ENCODE results near the gene GSTT2.
"Not testable (repeated sequence)": the region's sequence is repeated elsewhere in the genome, so short reads cannot be mapped to it uniquely, and the experiment has no call there.

GSTT2 gene

GRCh38 chr22:23979557-23980240 lies at the start of gene GSTT2:
TSS of gene GSTT2 (plus strand) at chr22:23980134.
- H3K27me3 ChIP-seq (ENCODE audit: insufficient read depth, low read length, poor library complexity); H4K20me1 ChIP-seq (ENCODE audit: insufficient read depth, low read length); H3K36me3 ChIP-seq (ENCODE audit: insufficient read depth, low read length); H3K4me1 ChIP-seq (ENCODE audit: insufficient read depth, low read length); ATAC-seq (ENCODE audit: insufficient read depth, low read depth); H3K9me3 ChIP-seq (ENCODE audit: insufficient read depth, low read length, severe bottlenecking); H3K9ac ChIP-seq (ENCODE audit: low read depth, low read length); H3K79me2 ChIP-seq (ENCODE audit: insufficient read depth, low read length); H2AFZ ChIP-seq (ENCODE audit: low read depth, low read length); H3K4me2 ChIP-seq (ENCODE audit: insufficient read depth, low read length); H3K27ac ChIP-seq (ENCODE audit: low read length); H3K4me3 ChIP-seq (ENCODE audit: low read depth in 1 of 2, low read length in 2 of 2); DNase-seq: not testable (repeated sequence)

DNA sequence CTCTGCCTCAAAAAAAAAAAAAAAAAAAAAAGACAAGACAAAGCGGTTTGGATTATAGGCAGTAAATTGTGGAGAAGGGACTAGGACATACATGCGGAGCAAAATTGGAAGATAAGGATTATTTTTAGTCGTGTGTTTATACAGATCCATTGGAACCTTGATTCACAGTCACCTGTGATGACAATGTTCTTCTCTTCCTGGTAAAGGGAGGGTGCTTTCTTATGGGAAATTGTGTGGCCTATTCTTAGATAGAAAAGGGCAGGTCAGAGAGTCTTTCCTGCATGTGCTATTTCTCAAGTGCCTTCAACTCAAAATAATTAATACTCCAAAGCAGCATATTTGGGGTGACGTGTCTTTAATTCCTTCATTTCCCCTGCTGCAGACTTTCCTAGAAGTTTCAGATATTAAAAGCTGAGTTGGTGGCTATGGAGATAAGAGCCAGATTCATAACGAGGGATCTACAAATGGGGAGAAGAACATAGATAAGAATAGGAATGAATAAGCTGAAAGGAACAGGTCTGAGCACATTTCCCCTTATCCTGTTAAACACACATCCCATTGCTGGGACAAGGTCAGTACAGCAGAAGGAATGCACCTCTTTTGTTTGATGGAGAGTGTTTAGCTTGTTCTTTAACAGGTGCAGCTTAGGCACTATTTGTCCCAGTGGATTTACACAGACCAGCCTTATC lies 41.5 kb upstream of the GSTT2 start:
- no peak for ATAC-seq (ENCODE audit: insufficient read depth, low read depth)

DNA sequence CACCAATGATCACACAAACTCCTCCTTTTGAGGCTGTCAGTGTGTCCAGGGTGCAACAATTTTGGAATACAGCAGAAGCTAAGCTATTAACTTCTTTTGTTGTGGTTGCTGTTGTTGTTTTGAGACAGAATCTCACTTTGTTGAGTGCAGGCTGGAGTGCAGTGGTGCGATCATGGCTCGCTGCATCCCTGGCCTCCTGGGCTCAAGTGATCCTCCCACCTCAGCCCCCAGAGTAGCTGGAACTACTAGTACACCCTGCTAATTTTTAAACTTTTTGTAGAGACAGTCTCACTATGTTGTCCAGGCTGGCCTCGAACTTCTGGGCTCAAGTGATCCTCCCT lies 40.9 kb upstream of the GSTT2 start:
- TF ChIP-seq CTCF (IDR thresholded peaks at IDR 0.05; ENCODE audit: borderline replicate concordance, extremely low read depth, low read length, poor library complexity, severe bottlenecking), result no peak
- no peak for TF ChIP-seq EZH2 (IDR thresholded peaks at IDR 0.05; ENCODE audit: borderline replicate concordance, low read depth, low read length, severe bottlenecking)
- Histone ChIP-seq H3K27ac (ENCODE audit: low read length) (no peak overlapping the region), H3K9ac (ENCODE audit: low read depth, low read length) (no peak overlapping the region), H4K20me1 (ENCODE audit: insufficient read depth, low read length) (no peaks in the 10 kb centered on the region), H3K4me2 (ENCODE audit: insufficient read depth, low read length) (no peak overlapping the region), H3K79me2 (ENCODE audit: insufficient read depth, low read length) (no peaks in the 10 kb centered on the region), H2AFZ (ENCODE audit: low read depth, low read length) (no peak overlapping the region), H3K4me3 (ENCODE audit: low read depth in 1 of 2, low read length in 2 of 2) (no peak overlapping the region), H3K9me3 (ENCODE audit: insufficient read depth, low read length, severe bottlenecking) (no peaks in the 10 kb centered on the region), H3K36me3 (ENCODE audit: insufficient read depth, low read length) (no peaks in the 10 kb centered on the region), H3K4me1 (ENCODE audit: insufficient read depth, low read length) (no peaks in the 10 kb centered on the region), H3K27me3 (ENCODE audit: insufficient read depth, low read length, poor library complexity) (no peaks in the 10 kb centered on the region)
- ATAC-seq (ENCODE audit: insufficient read depth, low read depth), result no peak
- no peak for DNase-seq

More for the DNA sequence above, 41.5 kb upstream of the GSTT2 start:
- no peak overlapping the region for H3K9ac ChIP-seq (ENCODE audit: low read depth, low read length)
- H3K9me3 ChIP-seq (ENCODE audit: insufficient read depth, low read length, severe bottlenecking), result no peaks in the 10 kb centered on the region
- TF ChIP-seq EZH2 (IDR thresholded peaks at IDR 0.05; ENCODE audit: borderline replicate concordance, low read depth, low read length, severe bottlenecking), result no peak
- TF ChIP-seq CTCF (IDR thresholded peaks at IDR 0.05; ENCODE audit: borderline replicate concordance, extremely low read depth, low read length, poor library complexity, severe bottlenecking), result no peak
- no peak overlapping the region for H2AFZ ChIP-seq (ENCODE audit: low read depth, low read length)
- H3K4me3 ChIP-seq (ENCODE audit: low read depth in 1 of 2, low read length in 2 of 2), result no peak overlapping the region
- no peak for DNase-seq
- no peaks in the 10 kb centered on the region for H3K27me3 ChIP-seq (ENCODE audit: insufficient read depth, low read length, poor library complexity)
- no peaks in the 10 kb centered on the region for H3K79me2 ChIP-seq (ENCODE audit: insufficient read depth, low read length)
- no peak overlapping the region for H3K27ac ChIP-seq (ENCODE audit: low read length)
- no peaks in the 10 kb centered on the region for H4K20me1 ChIP-seq (ENCODE audit: insufficient read depth, low read length)
- no peaks in the 10 kb centered on the region for H3K36me3 ChIP-seq (ENCODE audit: insufficient read depth, low read length)
- H3K4me2 ChIP-seq (ENCODE audit: insufficient read depth, low read length), result no peak overlapping the region
- no peaks in the 10 kb centered on the region for H3K4me1 ChIP-seq (ENCODE audit: insufficient read depth, low read length)

GRCh38 chr22:23940166-23940565 lies 39.8 kb upstream of the GSTT2 start:
- not testable (repeated sequence) for H3K4me3 ChIP-seq (ENCODE audit: low read depth in 1 of 2, low read length in 2 of 2); H3K9me3 ChIP-seq (ENCODE audit: insufficient read depth, low read length, severe bottlenecking); H3K27ac ChIP-seq (ENCODE audit: low read length); H3K4me2 ChIP-seq (ENCODE audit: insufficient read depth, low read length); ATAC-seq (ENCODE audit: insufficient read depth, low read depth); H4K20me1 ChIP-seq (ENCODE audit: insufficient read depth, low read length); DNase-seq; H3K79me2 ChIP-seq (ENCODE audit: insufficient read depth, low read length); H2AFZ ChIP-seq (ENCODE audit: low read depth, low read length); H3K4me1 ChIP-seq (ENCODE audit: insufficient read depth, low read length); H3K27me3 ChIP-seq (ENCODE audit: insufficient read depth, low read length, poor library complexity); H3K36me3 ChIP-seq (ENCODE audit: insufficient read depth, low read length); H3K9ac ChIP-seq (ENCODE audit: low read depth, low read length)

GRCh38 chr22:23947391-23947790 lies 32.5 kb upstream of the GSTT2 start:
- H2AFZ ChIP-seq (ENCODE audit: low read depth, low read length); H3K27ac ChIP-seq (ENCODE audit: low read length); H3K36me3 ChIP-seq (ENCODE audit: insufficient read depth, low read length): not testable (repeated sequence)

GRCh38 chr22:23949764-23950163 lies 30.2 kb upstream of the GSTT2 start:
- H3K4me2 ChIP-seq (ENCODE audit: insufficient read depth, low read length); H3K27ac ChIP-seq (ENCODE audit: low read length); ATAC-seq (ENCODE audit: insufficient read depth, low read depth); H3K4me3 ChIP-seq (ENCODE audit: low read depth in 1 of 2, low read length in 2 of 2); H3K9me3 ChIP-seq (ENCODE audit: insufficient read depth, low read length, severe bottlenecking); H3K9ac ChIP-seq (ENCODE audit: low read depth, low read length); H3K79me2 ChIP-seq (ENCODE audit: insufficient read depth, low read length); H4K20me1 ChIP-seq (ENCODE audit: insufficient read depth, low read length); DNase-seq; H3K36me3 ChIP-seq (ENCODE audit: insufficient read depth, low read length); H3K4me1 ChIP-seq (ENCODE audit: insufficient read depth, low read length); H3K27me3 ChIP-seq (ENCODE audit: insufficient read depth, low read length, poor library complexity); H2AFZ ChIP-seq (ENCODE audit: low read depth, low read length): not testable (repeated sequence)

More at GRCh38 chr22:23947391-23947790, 32.5 kb upstream of the GSTT2 start:
- H3K4me1 ChIP-seq (ENCODE audit: insufficient read depth, low read length); DNase-seq; H3K9me3 ChIP-seq (ENCODE audit: insufficient read depth, low read length, severe bottlenecking); H3K79me2 ChIP-seq (ENCODE audit: insufficient read depth, low read length); H3K4me2 ChIP-seq (ENCODE audit: insufficient read depth, low read length); H4K20me1 ChIP-seq (ENCODE audit: insufficient read depth, low read length); H3K9ac ChIP-seq (ENCODE audit: low read depth, low read length); H3K4me3 ChIP-seq (ENCODE audit: low read depth in 1 of 2, low read length in 2 of 2); ATAC-seq (ENCODE audit: insufficient read depth, low read depth); H3K27me3 ChIP-seq (ENCODE audit: insufficient read depth, low read length, poor library complexity): not testable (repeated sequence)

Measured in DND-41 (cell line).